NB4 (cell line): Measurements from ENCODE around the gene DLX5.

ENCODE experiments used
- CTCF ChIP-seq: IDR thresholded peaks from one replicate; pipeline ENCODE4 v1.5.1; 2012; ENCODE audit warnings: low read depth, low read length
- MAX ChIP-seq: IDR thresholded peaks from 2 replicates; pipeline ENCODE4 v1.6.1; 2011; ENCODE audit warnings: low read depth, low read length
- MYC ChIP-seq: IDR thresholded peaks from 2 replicates; pipeline ENCODE4 v1.6.1; 2011; ENCODE audit warnings: low read depth, low read length
- POLR2A ChIP-seq: IDR thresholded peaks from 2 replicates; pipeline ENCODE4 v1.6.1; 2011; ENCODE audit warnings: mild to moderate bottlenecking; ENCODE audit not compliant: insufficient read length; ENCODE audit errors: extremely low read depth

- no peak for TF ChIP-seq CTCF
- TF ChIP-seq POLR2A, result no peak
- no peak for TF ChIP-seq MYC
- no peak for TF ChIP-seq MAX
Measured at GRCh38 chr7:97043281-97043680, 18.6 kb upstream of the DLX5 start.
